ENCODE measurements around the gene RFT1. TPM values are rescaled to one million over a fixed set of nuclear protein-coding genes. Genes with fewer than 3 reads are reported as not detected.

The RFT1 gene
- total and polyA plus RNA-seq, 2 experiments from 2014 or later, result 11.3 to 13.3 TPM

GRCh38 chr3:53101956-53102355 lies 28.3 kb downstream of the RFT1 start:
- no peak overlapping the region for H3K4me2 ChIP-seq
- peaks cover 25% of the 10 kb centered on the region for H3K36me3 Mint-ChIP-seq (ENCODE audit: low read depth)
- H3K4me1 ChIP-seq (ENCODE audit: insufficient read depth), result no peaks in the 10 kb centered on the region
- no peaks in the 10 kb centered on the region; the same call in 1 of the 2 replicates for H3K36me3 ChIP-seq (ENCODE audit: insufficient read depth)
- DNase-seq (ENCODE audit: low spot score), result no peak
- no peak for ATAC-seq
- H3K27ac ChIP-seq (ENCODE audit: low read depth), result no peak overlapping the region
- no peaks in the 10 kb centered on the region for H3K9me3 Mint-ChIP-seq
- no peaks in the 10 kb centered on the region for H3K9me2 ChIP-seq (ENCODE audit: insufficient read depth)
- no peak overlapping the region for H3K27ac Mint-ChIP-seq
- TF ChIP-seq REST (IDR thresholded peaks at IDR 0.05; ENCODE audit: unreplicated experiment) (no peak), CTCF (conservative IDR thresholded peaks at IDR 0.05; ENCODE audit: low read depth in 2 of 2) (no peak), STAT1 (IDR thresholded peaks at IDR 0.05; ENCODE audit: unreplicated experiment) (no peak), POLR2AphosphoS5 (IDR thresholded peaks at IDR 0.05; ENCODE audit: low read depth) (no peak), CREB1 (CRISPR knock-in tag; IDR thresholded peaks at IDR 0.05; ENCODE audit: low read depth) (no peak), EZH2 (IDR thresholded peaks at IDR 0.05; ENCODE audit: low read depth, unreplicated experiment) (no peak), ZNF114 (CRISPR knock-in tag; IDR thresholded peaks at IDR 0.05) (no peak), JUNB (IDR thresholded peaks at IDR 0.05; ENCODE audit: unreplicated experiment) (no peak), EZH2phosphoT487 (IDR thresholded peaks at IDR 0.05; ENCODE audit: unreplicated experiment) (no peak), NANOG (IDR thresholded peaks at IDR 0.05; ENCODE audit: borderline replicate concordance) (no peak), ZNF462 (CRISPR knock-in tag; IDR thresholded peaks at IDR 0.05) (no peak), ZNF331 (CRISPR knock-in tag; IDR thresholded peaks at IDR 0.05; ENCODE audit: low read depth) (no peak), ETS1 (IDR thresholded peaks at IDR 0.05) (no peak)
- peaks cover 2% of the 10 kb centered on the region for H3K27me3 Mint-ChIP-seq (ENCODE audit: insufficient read depth, low read depth, poor library complexity)
- H3K4me3 Mint-ChIP-seq, result no peak overlapping the region
- no peak overlapping the region for H3K4me3 ChIP-seq
- H3F3A ChIP-seq (replicated peaks; ENCODE audit: low read depth), result no peaks in the 10 kb centered on the region
- H3K27me3 ChIP-seq (ENCODE audit: insufficient read depth), result no peaks in the 10 kb centered on the region
- no peaks in the 10 kb centered on the region; the same call in 1 of the 2 replicates for H4K20me1 ChIP-seq (replicated peaks; ENCODE audit: insufficient read depth)
- H2AFZ ChIP-seq, result no peak overlapping the region
- no peaks in the 10 kb centered on the region for H3K79me2 ChIP-seq (replicated peaks; ENCODE audit: insufficient read depth)
- H3K4me1 Mint-ChIP-seq, result peaks cover 4% of the 10 kb centered on the region; the same call in 1 of the 3 replicates
